ENCODE measurements around the gene TRPC4. TPM values are rescaled to one million over a fixed set of nuclear protein-coding genes. Genes with fewer than 3 reads are reported as not detected.

TRPC4 gene
- polyA plus RNA-seq, 3 donors = not detected

DNA sequence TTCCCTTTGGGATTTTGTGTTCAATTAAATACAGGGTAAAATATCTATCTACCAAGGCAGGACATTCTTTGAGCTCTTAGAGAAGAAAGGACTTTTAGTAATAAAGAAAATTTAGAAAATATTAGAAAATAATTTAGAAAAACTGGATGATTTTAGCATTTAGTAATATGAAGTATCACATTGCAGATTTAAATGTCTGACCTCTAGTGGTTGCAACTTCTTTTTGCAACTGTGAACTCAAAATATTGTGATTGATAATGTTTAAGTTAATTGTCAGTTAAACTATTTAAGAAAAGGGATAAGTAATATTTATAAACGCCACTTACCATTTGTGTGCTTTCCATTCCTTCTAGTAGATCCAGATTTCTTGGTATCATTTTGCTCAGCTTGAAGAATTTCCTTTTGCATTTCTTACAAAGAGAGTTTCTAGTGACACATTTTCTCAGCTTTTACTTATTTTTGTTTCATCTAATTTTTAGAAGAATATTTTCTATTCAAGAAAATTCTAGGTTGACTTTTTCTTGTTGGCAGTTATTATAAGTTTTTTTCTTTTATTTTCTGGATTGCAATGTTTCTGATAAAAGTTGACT, 260.7 kb downstream of the TRPC4 start:
- Histone ChIP-seq H2AFZ (ENCODE audit: insufficient read depth, low read depth, low read length, poor library complexity, severe bottlenecking) (no peak overlapping the region), H3K4me1 (ENCODE audit: control insufficient read depth in 1 of 2, insufficient read depth in 2 of 2, low read length in 2 of 2) (no peaks in the 10 kb centered on the region), H3K9me3 (replicated peaks in 1 of 2; ENCODE audit: control insufficient read depth in 1 of 2, insufficient read depth in 1 of 2, low read length in 2 of 2) (no peaks in the 10 kb centered on the region), H3K27ac (ENCODE audit: low read depth in 1 of 2, low read length in 2 of 2) (no peak overlapping the region), H3K9ac (ENCODE audit: insufficient read depth, low read length, poor library complexity, severe bottlenecking) (no peak overlapping the region), H3K4me2 (replicated peaks; ENCODE audit: extremely low read depth, low read length, poor library complexity, severe bottlenecking) (no peak overlapping the region), H3K36me3 (replicated peaks in 1 of 2; ENCODE audit: control insufficient read depth in 1 of 2, insufficient read depth in 2 of 2, low read length in 2 of 2) (no peaks in the 10 kb centered on the region), H4K20me1 (ENCODE audit: insufficient read depth, low read length) (no peaks in the 10 kb centered on the region), H3K79me2 (ENCODE audit: insufficient read depth, low read length) (no peaks in the 10 kb centered on the region), H3K27me3 (ENCODE audit: control insufficient read depth in 2 of 2, insufficient read depth in 2 of 2, low read length in 2 of 2) (no peaks in the 10 kb centered on the region), H3K4me3 (replicated peaks in 1 of 3; ENCODE audit: low read depth in 2 of 3, low read length in 3 of 3) (no peak overlapping the region)
- DNase-seq = no peak
- Mint-ChIP-seq H3K36me3 (no peaks in the 10 kb centered on the region), H3K27me3 (ENCODE audit: low read depth in 3 of 3) (no peaks in the 10 kb centered on the region), H3K4me1 (no peaks in the 10 kb centered on the region), H3K4me3 (no peak overlapping the region), H3K27ac (no peak overlapping the region), H3K9me3 (no peaks in the 10 kb centered on the region)
- TF ChIP-seq, protein P1, sequence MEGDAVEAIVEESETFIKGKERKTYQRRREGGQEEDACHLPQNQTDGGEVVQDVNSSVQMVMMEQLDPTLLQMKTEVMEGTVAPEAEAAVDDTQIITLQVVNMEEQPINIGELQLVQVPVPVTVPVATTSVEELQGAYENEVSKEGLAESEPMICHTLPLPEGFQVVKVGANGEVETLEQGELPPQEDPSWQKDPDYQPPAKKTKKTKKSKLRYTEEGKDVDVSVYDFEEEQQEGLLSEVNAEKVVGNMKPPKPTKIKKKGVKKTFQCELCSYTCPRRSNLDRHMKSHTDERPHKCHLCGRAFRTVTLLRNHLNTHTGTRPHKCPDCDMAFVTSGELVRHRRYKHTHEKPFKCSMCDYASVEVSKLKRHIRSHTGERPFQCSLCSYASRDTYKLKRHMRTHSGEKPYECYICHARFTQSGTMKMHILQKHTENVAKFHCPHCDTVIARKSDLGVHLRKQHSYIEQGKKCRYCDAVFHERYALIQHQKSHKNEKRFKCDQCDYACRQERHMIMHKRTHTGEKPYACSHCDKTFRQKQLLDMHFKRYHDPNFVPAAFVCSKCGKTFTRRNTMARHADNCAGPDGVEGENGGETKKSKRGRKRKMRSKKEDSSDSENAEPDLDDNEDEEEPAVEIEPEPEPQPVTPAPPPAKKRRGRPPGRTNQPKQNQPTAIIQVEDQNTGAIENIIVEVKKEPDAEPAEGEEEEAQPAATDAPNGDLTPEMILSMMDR (IDR thresholded peaks at IDR 0.05) = no peak
- intact Hi-C loops (cut with micrococcal nuclease) = no loop called here
- WGBS (ENCODE audit: insufficient coverage) = no CpG with 5 or more reads among the region's 1 CpG

DNA sequence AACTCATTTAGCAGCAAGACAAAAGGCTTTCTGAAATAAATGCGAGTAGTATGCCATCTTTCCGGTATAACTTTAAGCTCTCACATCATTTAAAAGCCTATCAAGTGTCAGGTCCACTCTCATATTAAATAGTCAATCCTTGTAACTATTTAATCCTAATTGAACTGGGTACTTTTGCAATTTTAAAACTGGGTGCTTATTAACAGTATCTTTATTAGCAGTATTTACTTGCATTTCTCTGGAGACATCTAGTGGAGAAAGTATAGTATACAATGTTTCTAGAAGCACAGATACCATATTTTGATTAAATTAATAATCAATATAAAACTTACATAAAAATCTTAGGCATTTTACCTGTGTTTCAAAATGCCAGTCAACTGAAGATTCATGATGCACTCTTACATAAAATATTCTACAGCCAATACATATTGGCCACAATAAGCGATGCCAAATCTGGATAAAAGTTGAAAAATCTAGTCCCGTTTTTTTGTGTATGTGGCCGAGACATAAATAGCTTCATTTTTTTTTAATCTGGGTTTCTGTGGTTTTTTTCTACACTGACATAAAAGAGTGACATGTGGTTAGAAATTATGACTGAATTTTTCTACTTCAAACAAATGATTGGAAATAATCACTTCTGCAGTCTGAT, 266.7 kb downstream of the TRPC4 start:
- Mint-ChIP-seq H3K36me3 (no peaks in the 10 kb centered on the region), H3K9me3 (no peaks in the 10 kb centered on the region), H3K4me1 (no peaks in the 10 kb centered on the region), H3K27ac (no peak overlapping the region), H3K27me3 (ENCODE audit: low read depth in 3 of 3) (peaks cover 0 to 2% (median 1%) of the 10 kb centered on the region in 3 donors), H3K4me3 (no peak overlapping the region)
- no peaks in the 10 kb centered on the region for H3K27me3 ChIP-seq (ENCODE audit: control insufficient read depth in 2 of 2, insufficient read depth in 2 of 2, low read length in 2 of 2)
- no peaks in the 10 kb centered on the region for H3K9me3 ChIP-seq (replicated peaks in 1 of 2; ENCODE audit: control insufficient read depth in 1 of 2, insufficient read depth in 1 of 2, low read length in 2 of 2)
- H2AFZ ChIP-seq (ENCODE audit: insufficient read depth, low read depth, low read length, poor library complexity, severe bottlenecking) = no peak overlapping the region
- H3K36me3 ChIP-seq (replicated peaks in 1 of 2; ENCODE audit: control insufficient read depth in 1 of 2, insufficient read depth in 2 of 2, low read length in 2 of 2) = no peaks in the 10 kb centered on the region
- H3K27ac ChIP-seq (ENCODE audit: low read depth in 1 of 2, low read length in 2 of 2) = no peak overlapping the region
- H3K4me1 ChIP-seq (ENCODE audit: control insufficient read depth in 1 of 2, insufficient read depth in 2 of 2, low read length in 2 of 2) = no peaks in the 10 kb centered on the region
- no peak for DNase-seq
- TF ChIP-seq, protein P1 (IDR thresholded peaks at IDR 0.05) = no peak
- no peaks in the 10 kb centered on the region for H3K79me2 ChIP-seq (ENCODE audit: insufficient read depth, low read length)
- H4K20me1 ChIP-seq (ENCODE audit: insufficient read depth, low read length) = no peaks in the 10 kb centered on the region
- no peak overlapping the region for H3K4me2 ChIP-seq (replicated peaks; ENCODE audit: extremely low read depth, low read length, poor library complexity, severe bottlenecking)
- H3K9ac ChIP-seq (ENCODE audit: insufficient read depth, low read length, poor library complexity, severe bottlenecking) = no peak overlapping the region
- intact Hi-C loops (cut with micrococcal nuclease) = no loop called here
- no peak overlapping the region for H3K4me3 ChIP-seq (replicated peaks in 1 of 3; ENCODE audit: low read depth in 2 of 3, low read length in 3 of 3)
- WGBS (ENCODE audit: insufficient coverage) = no CpG with 5 or more reads among the region's 5 CpGs

Measured in CD14-positive monocyte (primary cell).